Kidney (tissue), 14 donors: ENCODE data around the gene CDH13. TPM values are rescaled to one million over a fixed set of nuclear protein-coding genes. Genes with fewer than 3 reads are reported as not detected.
"Not testable (repeated sequence)": the region's sequence is repeated elsewhere in the genome, so short reads cannot be mapped to it uniquely, and the experiment has no call there.

ENCODE experiments used
- DNase-seq, 5 donors: peaks; one replicate each; pipeline ENCODE4 v3.0.0-alpha.2; 2013 to 2020
- FAIRE-seq: peaks from 2 replicates; lab custom pipeline; 2012; peaks lifted over from hg19 to GRCh38; lab: Jason Lieb, UNC
- H3K27ac ChIP-seq, 2 donors: one replicate each; pipeline ENCODE4 v1.7.0; 2013; ENCODE audit warnings: low read depth in 2 of 2, low read length in 2 of 2, inconsistent platforms in 1 of 2
- H3K27me3 ChIP-seq: one replicate; pipeline ENCODE4 v1.7.1; 2013; ENCODE audit warnings: low read length, inconsistent platforms; ENCODE audit not compliant: control insufficient read depth, insufficient read depth
- H3K36me3 ChIP-seq, 3 donors: one replicate each; pipeline versions ENCODE4 v1.7.0 to v1.7.1; 2013; ENCODE audit warnings: low read length in 3 of 3, control low read depth in 1 of 3, inconsistent platforms in 1 of 3; ENCODE audit not compliant: insufficient read depth in 3 of 3, control insufficient read depth in 2 of 3
- H3K4me1 ChIP-seq, 3 donors: one replicate each; pipeline versions ENCODE4 v1.7.0 to v1.7.1; 2013; ENCODE audit warnings: low read length in 3 of 3, inconsistent platforms in 1 of 3, low read depth in 1 of 3; ENCODE audit not compliant: control insufficient read depth in 2 of 3, insufficient read depth in 2 of 3
- H3K4me3 ChIP-seq, 3 donors: one replicate each; pipeline versions ENCODE4 v1.7.0 to v1.8.1; 2013; ENCODE audit warnings: low read length in 3 of 3, control low read depth in 1 of 3, inconsistent platforms in 1 of 3
- H3K9ac ChIP-seq, 3 donors: one replicate each; pipeline versions ENCODE4 v1.7.0 to v1.7.1; 2013; ENCODE audit warnings: low read length in 3 of 3, control low read depth in 1 of 3, inconsistent platforms in 1 of 3
- H3K9me3 ChIP-seq, 3 donors: one replicate each; pipeline versions ENCODE4 v1.7.0 to v1.7.1; 2013; ENCODE audit warnings: low read length in 3 of 3, control low read depth in 1 of 3, inconsistent platforms in 1 of 3; ENCODE audit not compliant: control insufficient read depth in 2 of 3, insufficient read depth in 1 of 3
- CTCF ChIP-seq: IDR thresholded peaks from 3 replicates; pipeline ENCODE4 v1.5.1; 2012; ENCODE audit warnings: mild to moderate bottlenecking, moderate library complexity, borderline replicate concordance; ENCODE audit not compliant: insufficient read depth; ENCODE audit errors: extremely low read depth
- intact Hi-C: fragments of 100-400 bp; cut with DNase I; formaldehyde crosslinking; loops from one replicate; pipeline ENCODE4 v1.11.1; 2022
- polyA plus RNA-seq: library from polyadenylated mRNA; stranded (reverse); fragments of 350-450 nt; fragmentation: Illumina TruSeq; extraction: RNeasy Lipid Tissue Mini Kit (QIAGEN cat#74804); gene quantifications from one replicate; pipeline ENCODE4 v1.2.3, GENCODE V29; 2014; ENCODE audit warnings: low read depth, low replicate concordance; ENCODE audit not compliant: insufficient read depth
- total RNA-seq: library from RNA; stranded (reverse); fragmentation: NEBNext Ultra II Directional; extraction: Animal tissue kit (Norgen Biotek cat#: 25700); gene quantifications from one replicate; pipeline ENCODE4 v1.2.1, GENCODE V29; 2021
- donor health status: control.
- donor health status: control.
- donor health status: control.
- donor health status: control.
- donor health status: control.
- donor health status: DM: yes; HTN: yes; CAD: no.
- donor health status: Normal renal cell carcinoma (clear cell type).

Gene CDH13
- total and polyA plus RNA-seq, 2 donors from 2014 or later: 4.8 to 13.8 TPM

GRCh38 chr16:82917886-82918595 lies 291.3 kb downstream of the CDH13 start:
- H3K4me3 ChIP-seq: no peak overlapping the region
- H3K9me3 ChIP-seq: no peaks in the 10 kb centered on the region
- H3K27ac ChIP-seq: no peak overlapping the region
- intact Hi-C loops: no loop called here
- H3K27me3 ChIP-seq: no peaks in the 10 kb centered on the region
- DNase-seq: no peak
- no peaks in the 10 kb centered on the region for H3K4me1 ChIP-seq
- no peak for TF ChIP-seq CTCF
- no peaks in the 10 kb centered on the region for H3K36me3 ChIP-seq
- H3K9ac ChIP-seq: no peak overlapping the region
- no peak for FAIRE-seq

GRCh38 chr16:82924075-82924854 lies 297.5 kb downstream of the CDH13 start:
- TF ChIP-seq CTCF: no peak
- Histone ChIP-seq H3K27ac (no peak overlapping the region), H3K4me3 (no peak overlapping the region), H3K9me3 (no peaks in the 10 kb centered on the region), H3K27me3 (no peaks in the 10 kb centered on the region), H3K9ac (no peak overlapping the region), H3K4me1 (no peaks in the 10 kb centered on the region), H3K36me3 (no peaks in the 10 kb centered on the region)
- no peak for FAIRE-seq
- intact Hi-C loops: no loop called here
- peak in 2 of 5 donors; percentile 41 to 51 for DNase-seq

DNA sequence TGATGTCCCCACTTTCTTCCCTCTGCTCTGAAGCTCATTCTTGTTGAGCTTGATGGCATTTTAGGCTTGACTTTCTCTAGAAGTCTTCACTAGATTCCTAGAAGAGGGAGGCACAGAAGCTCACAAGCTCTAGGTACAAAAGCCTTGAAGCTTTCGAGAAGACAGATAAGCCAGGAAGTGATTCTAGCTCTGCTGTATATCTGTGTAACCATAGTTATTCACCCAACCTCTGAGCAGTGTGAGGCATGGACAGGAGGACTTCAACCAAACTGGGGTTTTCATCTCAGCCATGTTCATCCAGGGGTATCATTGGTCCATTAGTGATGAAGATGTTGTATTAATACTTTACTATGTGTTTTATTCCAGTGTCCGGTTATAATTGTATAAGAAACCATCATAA lies 299.7 kb downstream of the CDH13 start:
- TF ChIP-seq CTCF: no peak
- Histone ChIP-seq H3K9ac (no peak overlapping the region), H3K27me3 (no peaks in the 10 kb centered on the region), H3K27ac (no peak overlapping the region), H3K9me3 (no peaks in the 10 kb centered on the region), H3K36me3 (no peaks in the 10 kb centered on the region), H3K4me1 (no peaks in the 10 kb centered on the region), H3K4me3 (no peak overlapping the region)
- no peak for DNase-seq
- no peak for FAIRE-seq
- intact Hi-C loops: no loop called here

DNA sequence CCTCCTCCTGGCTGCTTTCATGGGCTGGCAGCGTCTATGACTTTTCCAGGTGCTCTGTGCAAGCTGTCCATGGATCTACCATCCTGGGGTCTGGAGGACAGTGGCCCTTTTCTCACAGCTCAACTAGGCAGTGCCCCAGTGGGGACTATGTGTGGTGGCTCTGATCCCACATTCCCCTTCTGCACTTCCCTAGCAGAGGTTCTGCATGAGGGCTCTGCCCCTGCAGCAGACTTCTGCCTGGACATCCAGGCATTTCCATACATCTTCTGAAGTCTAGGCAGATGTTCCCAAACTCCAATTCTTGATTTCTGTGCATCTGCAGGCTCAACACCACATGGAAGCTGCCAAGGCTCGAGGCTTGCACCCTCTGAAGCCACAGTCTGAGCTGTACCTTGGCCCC lies 307.2 kb downstream of the CDH13 start:
- not testable (repeated sequence) for FAIRE-seq

More for the DNA sequence above, 307.2 kb downstream of the CDH13 start:
- H3K9ac ChIP-seq, H3K4me3 ChIP-seq, H3K36me3 ChIP-seq, DNase-seq, H3K4me1 ChIP-seq, H3K27me3 ChIP-seq, H3K9me3 ChIP-seq, H3K27ac ChIP-seq, intact Hi-C loops: not testable (repeated sequence)
